ENCODE results near the gene MIOX.

Gene MIOX

DNA sequence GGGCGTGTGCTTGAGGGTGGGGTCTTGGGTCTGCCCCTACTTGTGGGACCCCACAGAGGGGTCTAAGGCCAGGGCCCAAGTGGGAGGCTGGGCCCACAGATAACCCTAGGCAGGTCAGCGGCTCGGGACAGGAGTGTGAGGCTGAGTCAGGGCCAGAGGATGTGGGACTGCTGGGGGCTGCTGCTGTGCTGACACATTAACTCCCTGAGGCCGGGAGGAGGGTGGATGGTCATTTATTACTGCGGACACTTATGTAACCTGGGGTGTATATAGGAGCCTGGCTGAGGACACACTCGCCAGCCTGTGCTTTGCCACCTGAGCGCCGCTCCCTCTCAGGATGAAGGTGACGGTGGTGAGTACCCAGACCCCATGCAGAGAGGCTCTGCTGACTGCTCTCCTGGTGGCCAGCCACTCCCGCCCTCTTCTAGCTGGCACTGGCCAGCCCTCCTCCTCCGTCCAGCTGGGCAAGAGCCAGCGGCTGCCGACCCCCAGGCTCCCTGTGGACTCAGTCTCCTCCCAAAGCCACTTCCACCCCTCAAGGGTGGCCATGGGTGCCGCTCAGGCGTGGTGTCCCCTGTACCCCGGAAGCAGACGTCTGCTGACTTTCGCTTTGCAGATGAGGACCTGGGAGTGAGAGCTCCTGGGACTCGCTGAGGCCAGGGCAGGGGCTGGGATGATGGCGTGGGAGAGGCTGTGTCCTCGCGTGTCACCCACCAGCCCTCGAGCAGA lies at the start of gene MIOX:
Gene MIOX, plus strand, starts transcription at position 299 of the 729 bp plus-strand sequence. Its CDS starts 39 bp downstream, at position 338.
- no peak within 1 kb of the TSS for H3K4me3 ChIP-seq (ENCODE audit: low read length in 2 of 2)
- H3K27ac ChIP-seq (ENCODE audit: low read length) = no peak within 1 kb of the TSS
- H3K9ac ChIP-seq (ENCODE audit: low read length in 2 of 2) = no peak within 1 kb of the TSS
- H3K36me3 ChIP-seq (ENCODE audit: control insufficient read depth in 2 of 2, insufficient read depth in 2 of 2, low read length in 2 of 2) = no peaks in the 10 kb centered on the region
- H3K9me3 ChIP-seq (ENCODE audit: control insufficient read depth in 2 of 2, low read length in 2 of 2) = no peaks in the 10 kb centered on the region
- peaks cover 31 to 39% of the 10 kb centered on the region in 2 donors for H3K27me3 ChIP-seq (ENCODE audit: control insufficient read depth in 1 of 2, insufficient read depth in 2 of 2, low read length in 2 of 2)
- H3K4me1 ChIP-seq (ENCODE audit: control insufficient read depth, insufficient read depth, low read length) = peaks cover 7% of the 10 kb centered on the region

DNA sequence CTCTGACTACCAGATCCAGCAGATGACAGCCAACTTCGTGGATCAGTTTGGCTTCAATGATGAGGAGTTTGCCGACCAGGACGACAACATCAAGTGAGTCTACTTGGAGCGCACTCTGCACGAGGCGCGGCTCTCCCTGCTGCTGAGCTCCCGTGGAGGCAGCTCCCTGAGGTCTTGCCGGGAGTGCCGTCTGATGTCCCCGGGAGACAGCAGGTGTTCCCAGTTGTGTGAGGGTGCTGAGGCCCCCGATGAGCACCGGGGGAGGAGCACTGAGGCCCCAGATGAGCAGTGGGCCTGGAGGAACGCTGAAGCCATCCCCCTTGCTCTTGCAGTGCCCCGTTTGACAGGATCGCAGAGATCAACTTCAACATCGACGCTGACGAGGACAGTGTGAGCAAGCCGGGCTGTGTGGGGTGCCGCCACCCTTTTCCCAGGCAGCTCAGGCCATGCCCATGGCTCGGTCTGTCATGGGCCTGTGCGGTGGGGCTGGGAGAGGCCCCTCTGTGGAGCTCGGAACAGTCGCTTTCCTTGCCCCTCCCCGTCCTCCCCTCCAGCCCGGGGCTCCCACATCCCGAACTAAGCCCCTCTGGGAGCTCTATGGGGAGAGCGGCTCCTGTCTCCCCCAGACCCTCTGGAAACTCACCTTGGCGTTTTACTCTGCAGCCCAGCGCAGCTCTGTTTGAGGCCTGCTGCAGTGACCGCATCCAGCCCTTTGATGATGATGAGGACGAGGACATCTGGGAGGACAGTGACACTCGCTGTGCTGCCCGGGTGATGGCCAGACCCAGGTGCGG lies 49.0 kb upstream of the MIOX start:
- H3K36me3 ChIP-seq (ENCODE audit: control insufficient read depth in 2 of 2, insufficient read depth in 2 of 2, low read length in 2 of 2) = peaks cover 22 to 41% of the 10 kb centered on the region in 2 donors
- H3K9me3 ChIP-seq (ENCODE audit: control insufficient read depth in 2 of 2, low read length in 2 of 2) = no peaks in the 10 kb centered on the region
- no peaks in the 10 kb centered on the region for H3K27me3 ChIP-seq (ENCODE audit: control insufficient read depth in 1 of 2, insufficient read depth in 2 of 2, low read length in 2 of 2)
- no peak overlapping the region for H3K9ac ChIP-seq (ENCODE audit: low read length in 2 of 2)
- H3K4me3 ChIP-seq (ENCODE audit: low read length in 2 of 2) = no peak overlapping the region
- H3K4me1 ChIP-seq (ENCODE audit: control insufficient read depth, insufficient read depth, low read length) = no peaks in the 10 kb centered on the region
- no peak overlapping the region for H3K27ac ChIP-seq (ENCODE audit: low read length)

DNA sequence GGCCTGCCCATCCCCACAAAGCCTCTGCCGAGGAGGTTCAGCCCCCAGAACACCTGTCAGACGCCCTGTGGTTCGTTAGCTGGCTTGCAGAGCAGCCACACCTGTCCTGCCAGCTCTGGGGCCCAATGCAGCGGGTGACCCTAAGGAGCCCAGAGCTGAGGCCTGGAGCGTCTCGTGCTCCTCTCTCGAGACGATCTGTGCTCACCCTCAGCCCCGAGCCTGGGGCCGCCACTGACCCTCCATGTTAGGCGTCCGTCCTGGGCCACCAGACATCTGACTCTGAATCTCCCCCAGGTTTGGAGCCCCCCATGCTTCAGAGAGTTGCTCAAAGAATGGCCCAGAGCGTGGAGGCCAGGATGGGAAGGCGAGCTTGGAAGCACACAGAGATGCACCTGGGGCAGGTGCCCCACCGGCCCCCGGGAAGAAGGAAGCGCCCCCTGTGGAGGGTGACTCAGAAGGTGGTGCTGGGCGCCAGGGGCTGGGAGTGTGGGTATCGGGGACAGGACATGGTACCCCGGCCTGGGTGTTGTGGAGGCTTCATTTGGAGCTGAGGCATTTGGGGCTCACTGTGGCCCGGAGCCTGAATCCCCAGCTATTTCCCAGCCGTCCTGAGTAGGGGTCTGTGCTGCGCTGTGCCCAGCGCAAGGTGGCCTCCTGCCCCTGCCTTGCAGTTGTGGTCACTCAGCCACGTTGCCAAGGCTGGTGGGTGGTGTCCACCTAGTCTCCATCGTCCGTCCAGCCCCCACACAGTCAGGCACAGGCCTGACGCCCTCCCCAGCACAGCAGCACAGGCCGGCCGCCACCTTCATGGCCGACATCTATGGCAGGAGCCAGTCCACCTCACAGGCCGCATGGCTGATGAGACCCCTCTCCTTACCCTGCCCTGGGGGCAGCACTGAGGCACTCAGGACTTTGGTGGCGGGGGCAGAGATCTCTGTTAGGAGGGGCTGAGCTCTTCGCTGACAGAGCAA lies 48.1 kb upstream of the MIOX start:
- H3K27me3 ChIP-seq (ENCODE audit: control insufficient read depth in 1 of 2, insufficient read depth in 2 of 2, low read length in 2 of 2) = no peaks in the 10 kb centered on the region
- H3K9me3 ChIP-seq (ENCODE audit: control insufficient read depth in 2 of 2, low read length in 2 of 2) = no peaks in the 10 kb centered on the region
- H3K4me1 ChIP-seq (ENCODE audit: control insufficient read depth, insufficient read depth, low read length) = no peaks in the 10 kb centered on the region
- H3K9ac ChIP-seq (ENCODE audit: low read length in 2 of 2) = no peak overlapping the region
- peaks cover 19 to 39% of the 10 kb centered on the region in 2 donors for H3K36me3 ChIP-seq (ENCODE audit: control insufficient read depth in 2 of 2, insufficient read depth in 2 of 2, low read length in 2 of 2)
- no peak overlapping the region for H3K27ac ChIP-seq (ENCODE audit: low read length)
- H3K4me3 ChIP-seq (ENCODE audit: low read length in 2 of 2) = no peak overlapping the region

DNA sequence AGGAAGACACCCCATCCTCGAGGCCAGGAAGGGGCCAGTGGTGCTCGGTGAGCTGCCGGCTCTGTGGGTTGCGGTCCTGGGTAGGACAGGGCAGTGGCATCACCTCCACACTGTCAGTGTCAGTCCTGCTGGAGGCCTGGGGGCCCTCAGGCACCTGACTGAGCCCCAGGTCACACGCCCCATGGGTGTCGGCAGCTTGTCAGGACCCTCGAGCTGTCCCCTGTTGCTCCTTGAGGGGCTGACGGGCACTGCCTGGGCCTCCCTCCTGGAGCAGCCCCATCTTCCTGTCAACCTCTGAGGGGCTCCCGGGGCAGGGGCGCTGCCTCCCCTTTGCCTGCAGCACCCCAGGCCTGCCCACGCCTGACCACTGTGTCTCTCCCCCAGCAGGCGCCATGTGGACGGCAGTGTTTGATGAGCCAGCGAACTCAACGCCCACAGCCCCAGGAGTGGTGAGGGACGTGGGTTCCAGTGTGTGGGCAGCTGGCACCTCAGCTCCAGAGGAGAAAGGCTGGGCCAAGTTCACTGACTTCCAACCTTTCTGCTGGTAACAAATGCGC lies 47.3 kb upstream of the MIOX start:
- Histone ChIP-seq H3K4me3 (ENCODE audit: low read length in 2 of 2) (no peak overlapping the region), H3K36me3 (ENCODE audit: control insufficient read depth in 2 of 2, insufficient read depth in 2 of 2, low read length in 2 of 2) (peaks cover 19 to 39% of the 10 kb centered on the region in 2 donors), H3K27me3 (ENCODE audit: control insufficient read depth in 1 of 2, insufficient read depth in 2 of 2, low read length in 2 of 2) (no peaks in the 10 kb centered on the region), H3K9ac (ENCODE audit: low read length in 2 of 2) (no peak overlapping the region), H3K4me1 (ENCODE audit: control insufficient read depth, insufficient read depth, low read length) (peaks cover under 1% of the 10 kb centered on the region), H3K27ac (ENCODE audit: low read length) (no peak overlapping the region), H3K9me3 (ENCODE audit: control insufficient read depth in 2 of 2, low read length in 2 of 2) (no peaks in the 10 kb centered on the region)

DNA sequence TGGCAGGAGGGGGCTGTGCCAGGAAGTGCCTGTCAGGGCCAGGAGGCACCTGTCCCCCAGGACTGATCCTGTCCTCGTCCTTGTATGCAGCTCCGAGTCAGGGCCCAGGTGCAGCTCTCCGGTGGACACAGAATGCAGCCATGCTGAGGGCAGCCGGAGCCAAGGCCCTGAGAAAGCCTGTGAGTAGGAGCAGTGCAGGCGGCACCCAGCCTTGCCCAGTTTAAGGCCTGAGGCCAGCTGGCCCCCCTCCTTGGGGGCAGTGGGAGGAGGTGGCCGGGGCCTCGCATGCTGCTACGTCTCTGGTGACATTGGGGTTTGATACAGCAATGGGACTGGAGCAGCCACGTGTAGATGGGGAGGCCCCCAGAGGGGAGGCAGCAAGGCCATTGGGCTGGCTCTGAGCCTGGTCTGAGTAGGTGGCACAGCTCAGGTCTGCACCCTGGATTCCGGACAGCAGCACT lies 46.8 kb upstream of the MIOX start:
- H3K9ac ChIP-seq (ENCODE audit: low read length in 2 of 2) = no peak overlapping the region
- no peak overlapping the region for H3K27ac ChIP-seq (ENCODE audit: low read length)
- H3K4me3 ChIP-seq (ENCODE audit: low read length in 2 of 2) = no peak overlapping the region
- peaks cover 19 to 39% of the 10 kb centered on the region in 2 donors for H3K36me3 ChIP-seq (ENCODE audit: control insufficient read depth in 2 of 2, insufficient read depth in 2 of 2, low read length in 2 of 2)
- H3K27me3 ChIP-seq (ENCODE audit: control insufficient read depth in 1 of 2, insufficient read depth in 2 of 2, low read length in 2 of 2) = no peaks in the 10 kb centered on the region
- peaks cover 5% of the 10 kb centered on the region for H3K4me1 ChIP-seq (ENCODE audit: control insufficient read depth, insufficient read depth, low read length)
- no peaks in the 10 kb centered on the region for H3K9me3 ChIP-seq (ENCODE audit: control insufficient read depth in 2 of 2, low read length in 2 of 2)

DNA sequence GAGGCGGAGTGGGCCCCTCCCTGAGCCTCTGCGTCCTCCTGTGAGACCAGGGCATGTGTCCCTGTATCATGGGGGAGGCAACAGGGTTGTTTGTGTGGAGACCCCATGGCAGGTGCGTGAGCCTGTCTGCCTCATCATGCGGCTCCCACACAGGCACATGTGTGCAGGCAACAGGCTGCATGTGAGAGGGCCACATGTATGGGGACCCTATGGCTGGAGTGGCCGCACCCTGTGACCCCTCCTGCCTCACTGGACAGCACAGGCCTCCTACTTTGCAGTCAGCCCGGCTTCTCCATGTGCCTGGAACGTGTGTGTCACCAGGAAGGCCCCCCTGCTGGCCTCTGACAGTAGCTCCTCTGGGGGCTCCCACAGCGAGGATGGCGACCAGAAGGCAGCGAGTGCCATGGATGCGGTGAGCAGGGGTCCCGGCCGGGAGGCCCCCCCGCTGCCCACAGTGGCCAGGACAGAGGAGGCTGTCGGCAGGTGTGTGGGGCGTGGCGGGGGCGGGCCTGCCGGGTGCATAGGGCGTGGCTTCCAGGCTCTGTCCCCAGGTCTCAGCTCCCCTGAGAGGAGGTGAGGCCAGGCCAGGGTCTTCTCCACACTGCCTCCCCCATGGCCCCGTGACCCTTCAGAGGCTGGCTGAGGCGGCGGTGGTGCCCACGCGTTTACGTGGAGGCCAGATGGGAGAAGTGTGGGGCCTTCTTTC lies 46.0 kb upstream of the MIOX start:
- Histone ChIP-seq H3K4me3 (ENCODE audit: low read length in 2 of 2) (no peak overlapping the region), H3K9ac (ENCODE audit: low read length in 2 of 2) (no peak overlapping the region), H3K9me3 (ENCODE audit: control insufficient read depth in 2 of 2, low read length in 2 of 2) (no peaks in the 10 kb centered on the region), H3K27me3 (ENCODE audit: control insufficient read depth in 1 of 2, insufficient read depth in 2 of 2, low read length in 2 of 2) (no peaks in the 10 kb centered on the region), H3K36me3 (ENCODE audit: control insufficient read depth in 2 of 2, insufficient read depth in 2 of 2, low read length in 2 of 2) (peaks cover 16 to 32% of the 10 kb centered on the region in 2 donors), H3K4me1 (ENCODE audit: control insufficient read depth, insufficient read depth, low read length) (peaks cover 13% of the 10 kb centered on the region), H3K27ac (ENCODE audit: low read length) (no peak overlapping the region)

DNA sequence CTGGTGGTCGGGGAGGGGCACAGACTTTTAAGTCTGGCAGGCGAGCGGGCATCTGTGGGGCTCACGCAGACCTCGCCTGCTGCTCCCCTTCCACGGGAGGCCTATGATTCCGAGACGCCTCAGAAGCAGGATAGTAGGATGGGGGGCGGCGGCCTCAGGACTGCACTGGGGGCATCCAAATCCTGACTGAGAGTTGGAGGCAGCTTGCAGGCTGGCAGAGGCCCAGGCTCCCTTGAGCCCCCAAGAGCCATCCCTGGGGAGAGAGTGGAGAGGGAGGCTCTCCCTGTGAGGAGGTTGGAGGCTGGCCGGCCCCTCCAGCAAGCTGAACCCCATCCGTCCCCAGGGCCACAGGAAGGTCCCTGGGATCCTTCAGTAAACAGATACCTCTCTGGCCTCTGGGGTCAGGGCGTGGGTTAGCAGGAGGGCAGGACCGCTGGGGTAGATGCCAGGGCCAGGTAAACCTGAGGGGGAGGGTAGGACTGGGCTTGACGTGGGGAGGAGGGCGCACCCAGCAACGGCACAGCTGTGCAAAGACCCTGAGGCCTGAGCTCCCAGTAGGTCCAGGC lies 45.1 kb upstream of the MIOX start:
- Histone ChIP-seq H3K9ac (ENCODE audit: low read length in 2 of 2) (no peak overlapping the region), H3K27ac (ENCODE audit: low read length) (no peak overlapping the region), H3K27me3 (ENCODE audit: control insufficient read depth in 1 of 2, insufficient read depth in 2 of 2, low read length in 2 of 2) (no peaks in the 10 kb centered on the region), H3K4me1 (ENCODE audit: control insufficient read depth, insufficient read depth, low read length) (peaks cover 14% of the 10 kb centered on the region), H3K36me3 (ENCODE audit: control insufficient read depth in 2 of 2, insufficient read depth in 2 of 2, low read length in 2 of 2) (peaks cover 12 to 28% of the 10 kb centered on the region in 2 donors), H3K9me3 (ENCODE audit: control insufficient read depth in 2 of 2, low read length in 2 of 2) (no peaks in the 10 kb centered on the region), H3K4me3 (ENCODE audit: low read length in 2 of 2) (no peak overlapping the region)

DNA sequence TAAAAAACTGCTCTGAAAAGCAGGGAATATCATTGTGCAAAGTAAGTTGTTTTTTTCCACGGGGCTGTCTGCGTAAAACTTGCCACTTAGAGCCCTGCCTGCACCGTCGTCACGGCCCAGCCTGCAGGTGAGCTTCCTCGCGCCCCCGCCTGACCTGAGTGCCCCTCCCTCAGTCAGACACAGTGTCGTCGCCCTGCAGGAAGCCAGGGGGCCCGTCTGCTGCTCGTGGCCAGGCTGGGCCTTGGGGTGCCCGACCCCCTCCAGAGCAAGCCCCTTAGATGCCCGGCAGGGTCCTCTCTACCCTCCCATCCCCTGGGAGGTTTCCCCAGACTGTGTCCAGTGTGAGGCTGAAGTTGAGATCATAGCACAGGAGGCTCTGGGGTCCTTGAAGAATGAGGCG lies 43.5 kb upstream of the MIOX start:
- H3K4me1 ChIP-seq (ENCODE audit: control insufficient read depth, insufficient read depth, low read length) = peaks cover 14% of the 10 kb centered on the region
- no peaks in the 10 kb centered on the region for H3K27me3 ChIP-seq (ENCODE audit: control insufficient read depth in 1 of 2, insufficient read depth in 2 of 2, low read length in 2 of 2)
- peaks cover 23 to 32% of the 10 kb centered on the region in 2 donors for H3K36me3 ChIP-seq (ENCODE audit: control insufficient read depth in 2 of 2, insufficient read depth in 2 of 2, low read length in 2 of 2)
- no peaks in the 10 kb centered on the region for H3K9me3 ChIP-seq (ENCODE audit: control insufficient read depth in 2 of 2, low read length in 2 of 2)
- no peak overlapping the region for H3K27ac ChIP-seq (ENCODE audit: low read length)
- H3K9ac ChIP-seq (ENCODE audit: low read length in 2 of 2) = no peak overlapping the region
- H3K4me3 ChIP-seq (ENCODE audit: low read length in 2 of 2) = no peak overlapping the region

DNA sequence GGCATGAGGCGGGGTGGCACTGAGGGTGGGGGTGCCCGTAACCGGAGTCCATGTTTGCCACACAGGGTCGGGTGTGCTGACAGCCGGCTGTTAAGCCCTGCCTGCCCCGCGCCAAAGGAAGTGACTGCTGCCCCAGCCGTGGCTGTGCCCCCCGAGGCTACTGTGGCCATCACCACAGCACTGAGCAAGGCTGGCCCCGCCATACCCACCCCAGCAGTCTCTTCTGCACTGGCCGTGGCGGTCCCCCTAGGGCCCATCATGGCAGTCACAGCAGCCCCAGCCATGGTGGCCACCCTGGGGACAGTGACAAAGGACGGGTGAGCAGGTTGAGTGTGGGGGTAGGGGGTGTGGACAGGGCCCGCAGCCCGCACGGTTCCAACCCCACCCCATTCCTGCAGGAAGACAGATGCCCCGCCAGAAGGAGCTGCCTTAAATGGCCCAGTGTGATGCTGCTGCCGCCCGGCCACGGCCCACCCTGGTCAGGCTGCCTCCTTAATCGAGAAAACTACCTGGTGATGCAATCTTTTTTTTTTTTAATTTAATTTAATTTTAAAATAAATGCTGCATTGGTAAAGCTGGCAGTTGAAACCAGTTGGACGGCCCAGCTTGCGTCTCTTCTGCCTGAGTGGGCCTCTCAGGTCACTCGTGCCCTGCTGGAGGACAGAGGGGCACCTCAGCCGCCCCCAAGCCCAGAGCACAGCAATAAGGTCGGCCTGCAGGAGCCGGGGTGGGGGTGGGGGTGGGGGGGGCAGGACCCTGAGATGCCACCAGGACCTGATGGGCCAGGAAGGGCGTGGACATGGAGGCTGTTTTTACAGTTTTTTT lies 42.6 kb upstream of the MIOX start:
- Histone ChIP-seq H3K4me1 (ENCODE audit: control insufficient read depth, insufficient read depth, low read length) (peaks cover 14% of the 10 kb centered on the region), H3K4me3 (ENCODE audit: low read length in 2 of 2) (no peak overlapping the region), H3K9ac (ENCODE audit: low read length in 2 of 2) (no peak overlapping the region), H3K27ac (ENCODE audit: low read length) (no peak overlapping the region), H3K9me3 (ENCODE audit: control insufficient read depth in 2 of 2, low read length in 2 of 2) (no peaks in the 10 kb centered on the region), H3K27me3 (ENCODE audit: control insufficient read depth in 1 of 2, insufficient read depth in 2 of 2, low read length in 2 of 2) (no peaks in the 10 kb centered on the region), H3K36me3 (ENCODE audit: control insufficient read depth in 2 of 2, insufficient read depth in 2 of 2, low read length in 2 of 2) (peaks cover 26 to 31% of the 10 kb centered on the region in 2 donors)

All from stomach smooth muscle (tissue), 2 donors.